HFF-Myc (cell line): ENCODE data around the gene CAPZB.
A peak's percentile ranks its signal among the peaks of the same experiment; 100 is the strongest.

Experiments
- DNase-seq: peaks from one replicate; pipeline ENCODE4 v3.0.0-alpha.2; 2011; ENCODE audit warnings: low read depth; ENCODE audit errors: extremely low read depth
- H3K4me3 ChIP-seq: replicated peaks from 2 replicates; pipeline ENCODE4 v1.5.1; 2011; ENCODE audit warnings: low read depth, mild to moderate bottlenecking, control low read depth, low read length
- TF ChIP-seq, protein P1 (sequence below): IDR thresholded peaks from 2 replicates; pipeline ENCODE4 v1.5.1; 2012; ENCODE audit warnings: mild to moderate bottlenecking, low read depth, low read length, control low read depth; ENCODE audit errors: missing control alignments

CAPZB gene

GRCh38 chr1:19396280-19396679 is 89.1 kb downstream of the CAPZB start:
- H3K4me3 ChIP-seq, result no peak overlapping the region
- TF ChIP-seq, protein P1, sequence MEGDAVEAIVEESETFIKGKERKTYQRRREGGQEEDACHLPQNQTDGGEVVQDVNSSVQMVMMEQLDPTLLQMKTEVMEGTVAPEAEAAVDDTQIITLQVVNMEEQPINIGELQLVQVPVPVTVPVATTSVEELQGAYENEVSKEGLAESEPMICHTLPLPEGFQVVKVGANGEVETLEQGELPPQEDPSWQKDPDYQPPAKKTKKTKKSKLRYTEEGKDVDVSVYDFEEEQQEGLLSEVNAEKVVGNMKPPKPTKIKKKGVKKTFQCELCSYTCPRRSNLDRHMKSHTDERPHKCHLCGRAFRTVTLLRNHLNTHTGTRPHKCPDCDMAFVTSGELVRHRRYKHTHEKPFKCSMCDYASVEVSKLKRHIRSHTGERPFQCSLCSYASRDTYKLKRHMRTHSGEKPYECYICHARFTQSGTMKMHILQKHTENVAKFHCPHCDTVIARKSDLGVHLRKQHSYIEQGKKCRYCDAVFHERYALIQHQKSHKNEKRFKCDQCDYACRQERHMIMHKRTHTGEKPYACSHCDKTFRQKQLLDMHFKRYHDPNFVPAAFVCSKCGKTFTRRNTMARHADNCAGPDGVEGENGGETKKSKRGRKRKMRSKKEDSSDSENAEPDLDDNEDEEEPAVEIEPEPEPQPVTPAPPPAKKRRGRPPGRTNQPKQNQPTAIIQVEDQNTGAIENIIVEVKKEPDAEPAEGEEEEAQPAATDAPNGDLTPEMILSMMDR, result no peak
- DNase-seq, result no peak

GRCh38 chr1:19395678-19396192 is 89.6 kb downstream of the CAPZB start:
- H3K4me3 ChIP-seq, result no peak overlapping the region
- peak; percentile 78 for DNase-seq
- TF ChIP-seq, protein P1, result peak; percentile 3

- DNase-seq, result no peak
- TF ChIP-seq, protein P1, result no peak
- H3K4me3 ChIP-seq, result no peak overlapping the region
These were observed 92.3 kb downstream of the CAPZB start for GRCh38 chr1:19393046-19393445.

GRCh38 chr1:19392221-19392620 is 93.1 kb downstream of the CAPZB start:
- no peak for DNase-seq

GRCh38 chr1:19391596-19391981 is 93.8 kb downstream of the CAPZB start:
- TF ChIP-seq, protein P1, result no peak
- no peak overlapping the region for H3K4me3 ChIP-seq
- DNase-seq, result no peak

More at GRCh38 chr1:19392221-19392620, 93.1 kb downstream of the CAPZB start:
- TF ChIP-seq, protein P1, result no peak
- H3K4me3 ChIP-seq, result no peak overlapping the region

GRCh38 chr1:19390901-19391595 is 94.3 kb downstream of the CAPZB start:
- DNase-seq, result peak; percentile 89
- peak overlapping the region; percentile 24 for H3K4me3 ChIP-seq
- TF ChIP-seq, protein P1, result peak; percentile 92
